Mammary epithelial cell (primary cell): Measurements from ENCODE around the gene CEP104.

Experiments
- CTCF ChIP-seq, 2 donors: IDR thresholded peaks in 1 of 2; conservative IDR thresholded peaks in 1 of 2; 2 replicates each; pipeline ENCODE4 v1.5.1; 2011 to 2012; ENCODE audit warnings: inconsistent platforms in 2 of 2, low read length in 2 of 2, mild to moderate bottlenecking in 2 of 2, control low read depth in 1 of 2, low read depth in 1 of 2; ENCODE audit not compliant: insufficient read depth in 1 of 2; ENCODE audit errors: extremely low read depth in 1 of 2
- EZH2 ChIP-seq: IDR thresholded peaks from 2 replicates; pipeline ENCODE4 v1.6.1; 2012; ENCODE audit warnings: low read length, inconsistent platforms, borderline replicate concordance

GRCh38 chr1:3772715-3773571, 84.1 kb downstream of the CEP104 start, which contains the start of gene SMIM1:
- TF ChIP-seq EZH2 (no peak), CTCF (conservative IDR thresholded peaks at IDR 0.05 in 1 of 2, IDR thresholded peaks at IDR 0.05 in 1 of 2; ENCODE audit: extremely low read depth in 1 of 2, insufficient read depth in 1 of 2, low read depth in 1 of 2, low read length in 2 of 2) (no peak)
